ENCODE data around the gene ARHGAP8. TPM values are rescaled to one million over a fixed set of nuclear protein-coding genes. Genes with fewer than 3 reads are reported as not detected.

The ARHGAP8 gene
- total and polyA plus RNA-seq, 2 of the 13 experiments (the other 11 are each of a cell fraction or from before 2014, with no cell fraction given), result 0.07 TPM; not detected in 1

DNA sequence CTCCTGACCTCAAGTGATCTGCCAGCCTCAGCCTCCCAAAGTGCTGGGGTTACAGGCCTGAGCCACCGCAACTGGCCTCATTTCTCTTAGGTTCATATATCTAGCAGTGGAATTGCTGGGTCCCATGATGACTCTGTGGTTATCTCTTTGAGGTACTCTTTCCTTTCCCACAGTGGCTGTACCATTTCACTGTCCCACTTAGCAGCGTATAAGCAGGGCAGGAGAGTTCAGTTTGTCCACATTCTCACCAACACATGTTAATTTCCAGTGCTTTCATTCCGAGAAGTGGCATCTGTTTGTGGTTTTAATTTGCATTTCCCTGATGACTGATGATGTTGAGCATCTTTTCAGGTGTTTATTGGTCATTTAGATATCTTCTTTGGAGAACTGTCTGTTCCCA, 34.0 kb upstream of the ARHGAP8 start:
- Histone ChIP-seq H4K20me1 (ENCODE audit: insufficient read depth, low read length) (peaks cover 5% of the 10 kb centered on the region; the same call in 1 of the 2 replicates), H3K4me3 (replicated peaks in 1 of 3; ENCODE audit: insufficient read depth in 1 of 3, low read depth in 2 of 3, low read length in 3 of 3) (no peak overlapping the region), H3K79me2 (ENCODE audit: insufficient read depth, low read length) (no peaks in the 10 kb centered on the region), H3K27me3 (ENCODE audit: control insufficient read depth in 1 of 2, insufficient read depth in 2 of 2, low read length in 2 of 2) (no peaks in the 10 kb centered on the region), H3K9me3 (ENCODE audit: low read length) (no peaks in the 10 kb centered on the region), H3K4me2 (ENCODE audit: low read depth, low read length) (no peak overlapping the region), H3K4me1 (ENCODE audit: insufficient read depth, low read length) (peaks cover 23% of the 10 kb centered on the region), H3K36me3 (replicated peaks in 1 of 2; ENCODE audit: control insufficient read depth in 1 of 2, insufficient read depth in 2 of 2, low read length in 2 of 2) (peaks cover 9 to 36% of the 10 kb centered on the region in 2 experiments; a peak in 4 of 5 replicates), H2AFZ (ENCODE audit: low read length) (no peak overlapping the region), H3K9ac (ENCODE audit: insufficient read depth, low read depth, low read length) (no peak overlapping the region), H3K27ac (ENCODE audit: extremely low read length, insufficient read depth, low read length) (no peak overlapping the region)
- intact Hi-C loops (cut with micrococcal nuclease; ENCODE audit: unreplicated experiment) (no loop called here), in situ Hi-C loops (cut with HindIII; ENCODE audit: extremely low pct_ligation_motif_present, low pct_unique_long_range_greater_than_20kb) (no loop called here)
- FAIRE-seq (no peak), DNase-seq (ENCODE audit: low spot score) (no peak), ATAC-seq (no peak)
- no TSS peak for BruUV-seq (replicated peaks)
- ChIA-PET CTCF (ENCODE audit: low intra/inter-chr PET ratio, low total read pairs) (no interaction called here), POLR2A (interaction anchor here (0.6 kb wide), 1 partner anchor 53 kb away, joined by 3 read pairs; no protein-coding TSS in a partner anchor)
- 98% methylated on average over 3 of the region's 3 CpGs for WGBS (ENCODE audit: low lambda C conversion rate)
- TF ChIP-seq KDM4B (CRISPR knock-in tag; IDR thresholded peaks at IDR 0.05) (no peak), RAD21 (CRISPR knock-in tag; IDR thresholded peaks at IDR 0.05) (no peak), SNAPC2 (CRISPR knock-in tag; IDR thresholded peaks at IDR 0.05) (no peak), ZSCAN9 (CRISPR knock-in tag; IDR thresholded peaks at IDR 0.05; ENCODE audit: borderline replicate concordance) (no peak), ZNF329 (CRISPR knock-in tag; IDR thresholded peaks at IDR 0.05; ENCODE audit: low read depth) (no peak)
- TF ChIP-seq, protein P1, sequence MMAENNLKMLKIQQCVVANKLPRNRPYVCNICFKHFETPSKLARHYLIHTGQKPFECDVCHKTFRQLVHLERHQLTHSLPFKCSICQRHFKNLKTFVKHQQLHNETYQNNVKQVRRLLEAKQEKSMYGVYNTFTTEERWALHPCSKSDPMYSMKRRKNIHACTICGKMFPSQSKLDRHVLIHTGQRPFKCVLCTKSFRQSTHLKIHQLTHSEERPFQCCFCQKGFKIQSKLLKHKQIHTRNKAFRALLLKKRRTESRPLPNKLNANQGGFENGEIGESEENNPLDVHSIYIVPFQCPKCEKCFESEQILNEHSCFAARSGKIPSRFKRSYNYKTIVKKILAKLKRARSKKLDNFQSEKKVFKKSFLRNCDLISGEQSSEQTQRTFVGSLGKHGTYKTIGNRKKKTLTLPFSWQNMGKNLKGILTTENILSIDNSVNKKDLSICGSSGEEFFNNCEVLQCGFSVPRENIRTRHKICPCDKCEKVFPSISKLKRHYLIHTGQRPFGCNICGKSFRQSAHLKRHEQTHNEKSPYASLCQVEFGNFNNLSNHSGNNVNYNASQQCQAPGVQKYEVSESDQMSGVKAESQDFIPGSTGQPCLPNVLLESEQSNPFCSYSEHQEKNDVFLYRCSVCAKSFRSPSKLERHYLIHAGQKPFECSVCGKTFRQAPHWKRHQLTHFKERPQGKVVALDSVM (CRISPR knock-in tag; IDR thresholded peaks at IDR 0.05), result no peak
- TF ChIP-seq, protein P2, sequence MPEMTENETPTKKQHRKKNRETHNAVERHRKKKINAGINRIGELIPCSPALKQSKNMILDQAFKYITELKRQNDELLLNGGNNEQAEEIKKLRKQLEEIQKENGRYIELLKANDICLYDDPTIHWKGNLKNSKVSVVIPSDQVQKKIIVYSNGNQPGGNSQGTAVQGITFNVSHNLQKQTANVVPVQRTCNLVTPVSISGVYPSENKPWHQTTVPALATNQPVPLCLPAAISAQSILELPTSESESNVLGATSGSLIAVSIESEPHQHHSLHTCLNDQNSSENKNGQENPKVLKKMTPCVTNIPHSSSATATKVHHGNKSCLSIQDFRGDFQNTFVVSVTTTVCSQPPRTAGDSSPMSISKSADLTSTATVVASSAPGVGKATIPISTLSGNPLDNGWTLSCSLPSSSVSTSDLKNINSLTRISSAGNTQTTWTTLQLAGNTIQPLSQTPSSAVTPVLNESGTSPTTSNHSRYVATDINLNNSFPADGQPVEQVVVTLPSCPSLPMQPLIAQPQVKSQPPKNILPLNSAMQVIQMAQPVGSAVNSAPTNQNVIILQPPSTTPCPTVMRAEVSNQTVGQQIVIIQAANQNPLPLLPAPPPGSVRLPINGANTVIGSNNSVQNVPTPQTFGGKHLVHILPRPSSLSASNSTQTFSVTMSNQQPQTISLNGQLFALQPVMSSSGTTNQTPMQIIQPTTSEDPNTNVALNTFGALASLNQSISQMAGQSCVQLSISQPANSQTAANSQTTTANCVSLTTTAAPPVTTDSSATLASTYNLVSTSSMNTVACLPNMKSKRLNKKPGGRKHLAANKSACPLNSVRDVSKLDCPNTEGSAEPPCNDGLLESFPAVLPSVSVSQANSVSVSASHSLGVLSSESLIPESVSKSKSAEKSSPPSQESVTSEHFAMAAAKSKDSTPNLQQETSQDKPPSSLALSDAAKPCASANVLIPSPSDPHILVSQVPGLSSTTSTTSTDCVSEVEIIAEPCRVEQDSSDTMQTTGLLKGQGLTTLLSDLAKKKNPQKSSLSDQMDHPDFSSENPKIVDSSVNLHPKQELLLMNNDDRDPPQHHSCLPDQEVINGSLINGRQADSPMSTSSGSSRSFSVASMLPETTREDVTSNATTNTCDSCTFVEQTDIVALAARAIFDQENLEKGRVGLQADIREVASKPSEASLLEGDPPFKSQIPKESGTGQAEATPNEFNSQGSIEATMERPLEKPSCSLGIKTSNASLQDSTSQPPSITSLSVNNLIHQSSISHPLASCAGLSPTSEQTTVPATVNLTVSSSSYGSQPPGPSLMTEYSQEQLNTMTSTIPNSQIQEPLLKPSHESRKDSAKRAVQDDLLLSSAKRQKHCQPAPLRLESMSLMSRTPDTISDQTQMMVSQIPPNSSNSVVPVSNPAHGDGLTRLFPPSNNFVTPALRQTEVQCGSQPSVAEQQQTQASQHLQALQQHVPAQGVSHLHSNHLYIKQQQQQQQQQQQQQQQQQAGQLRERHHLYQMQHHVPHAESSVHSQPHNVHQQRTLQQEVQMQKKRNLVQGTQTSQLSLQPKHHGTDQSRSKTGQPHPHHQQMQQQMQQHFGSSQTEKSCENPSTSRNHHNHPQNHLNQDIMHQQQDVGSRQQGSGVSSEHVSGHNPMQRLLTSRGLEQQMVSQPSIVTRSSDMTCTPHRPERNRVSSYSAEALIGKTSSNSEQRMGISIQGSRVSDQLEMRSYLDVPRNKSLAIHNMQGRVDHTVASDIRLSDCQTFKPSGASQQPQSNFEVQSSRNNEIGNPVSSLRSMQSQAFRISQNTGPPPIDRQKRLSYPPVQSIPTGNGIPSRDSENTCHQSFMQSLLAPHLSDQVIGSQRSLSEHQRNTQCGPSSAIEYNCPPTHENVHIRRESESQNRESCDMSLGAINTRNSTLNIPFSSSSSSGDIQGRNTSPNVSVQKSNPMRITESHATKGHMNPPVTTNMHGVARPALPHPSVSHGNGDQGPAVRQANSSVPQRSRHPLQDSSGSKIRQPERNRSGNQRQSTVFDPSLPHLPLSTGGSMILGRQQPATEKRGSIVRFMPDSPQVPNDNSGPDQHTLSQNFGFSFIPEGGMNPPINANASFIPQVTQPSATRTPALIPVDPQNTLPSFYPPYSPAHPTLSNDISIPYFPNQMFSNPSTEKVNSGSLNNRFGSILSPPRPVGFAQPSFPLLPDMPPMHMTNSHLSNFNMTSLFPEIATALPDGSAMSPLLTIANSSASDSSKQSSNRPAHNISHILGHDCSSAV (CRISPR knock-in tag; IDR thresholded peaks at IDR 0.05; ENCODE audit: borderline replicate concordance), result no peak
- TF ChIP-seq, protein P3, sequence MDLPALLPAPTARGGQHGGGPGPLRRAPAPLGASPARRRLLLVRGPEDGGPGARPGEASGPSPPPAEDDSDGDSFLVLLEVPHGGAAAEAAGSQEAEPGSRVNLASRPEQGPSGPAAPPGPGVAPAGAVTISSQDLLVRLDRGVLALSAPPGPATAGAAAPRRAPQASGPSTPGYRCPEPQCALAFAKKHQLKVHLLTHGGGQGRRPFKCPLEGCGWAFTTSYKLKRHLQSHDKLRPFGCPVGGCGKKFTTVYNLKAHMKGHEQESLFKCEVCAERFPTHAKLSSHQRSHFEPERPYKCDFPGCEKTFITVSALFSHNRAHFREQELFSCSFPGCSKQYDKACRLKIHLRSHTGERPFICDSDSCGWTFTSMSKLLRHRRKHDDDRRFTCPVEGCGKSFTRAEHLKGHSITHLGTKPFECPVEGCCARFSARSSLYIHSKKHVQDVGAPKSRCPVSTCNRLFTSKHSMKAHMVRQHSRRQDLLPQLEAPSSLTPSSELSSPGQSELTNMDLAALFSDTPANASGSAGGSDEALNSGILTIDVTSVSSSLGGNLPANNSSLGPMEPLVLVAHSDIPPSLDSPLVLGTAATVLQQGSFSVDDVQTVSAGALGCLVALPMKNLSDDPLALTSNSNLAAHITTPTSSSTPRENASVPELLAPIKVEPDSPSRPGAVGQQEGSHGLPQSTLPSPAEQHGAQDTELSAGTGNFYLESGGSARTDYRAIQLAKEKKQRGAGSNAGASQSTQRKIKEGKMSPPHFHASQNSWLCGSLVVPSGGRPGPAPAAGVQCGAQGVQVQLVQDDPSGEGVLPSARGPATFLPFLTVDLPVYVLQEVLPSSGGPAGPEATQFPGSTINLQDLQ (CRISPR knock-in tag; IDR thresholded peaks at IDR 0.05), result no peak
- TF ChIP-seq, protein P4, sequence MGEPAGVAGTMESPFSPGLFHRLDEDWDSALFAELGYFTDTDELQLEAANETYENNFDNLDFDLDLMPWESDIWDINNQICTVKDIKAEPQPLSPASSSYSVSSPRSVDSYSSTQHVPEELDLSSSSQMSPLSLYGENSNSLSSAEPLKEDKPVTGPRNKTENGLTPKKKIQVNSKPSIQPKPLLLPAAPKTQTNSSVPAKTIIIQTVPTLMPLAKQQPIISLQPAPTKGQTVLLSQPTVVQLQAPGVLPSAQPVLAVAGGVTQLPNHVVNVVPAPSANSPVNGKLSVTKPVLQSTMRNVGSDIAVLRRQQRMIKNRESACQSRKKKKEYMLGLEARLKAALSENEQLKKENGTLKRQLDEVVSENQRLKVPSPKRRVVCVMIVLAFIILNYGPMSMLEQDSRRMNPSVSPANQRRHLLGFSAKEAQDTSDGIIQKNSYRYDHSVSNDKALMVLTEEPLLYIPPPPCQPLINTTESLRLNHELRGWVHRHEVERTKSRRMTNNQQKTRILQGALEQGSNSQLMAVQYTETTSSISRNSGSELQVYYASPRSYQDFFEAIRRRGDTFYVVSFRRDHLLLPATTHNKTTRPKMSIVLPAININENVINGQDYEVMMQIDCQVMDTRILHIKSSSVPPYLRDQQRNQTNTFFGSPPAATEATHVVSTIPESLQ (CRISPR knock-in tag; conservative IDR thresholded peaks at IDR 0.05), result no peak
